CD14-positive monocyte (primary cell): ENCODE measurements around the gene DMPK. TPM values are rescaled to one million over a fixed set of nuclear protein-coding genes. Genes with fewer than 3 reads are reported as not detected.
"Not testable (repeated sequence)": the region's sequence is repeated elsewhere in the genome, so short reads cannot be mapped to it uniquely, and the experiment has no call there.

Experiments
- DNase-seq, 3 donors: peaks; one replicate each; pipeline ENCODE4 v3.0.0-alpha.2; 2011 to 2022
- H2AFZ ChIP-seq: 2 replicates; pipeline ENCODE4 v1.6.0; 2012; ENCODE audit warnings: mild to moderate bottlenecking, low read depth, low read length, inconsistent platforms; ENCODE audit not compliant: insufficient read depth, poor library complexity, severe bottlenecking
- H3K27ac ChIP-seq, 2 donors: 1 replicate in 1 of 2; 2 replicates in 1 of 2; pipeline ENCODE4 v1.5.1; 2012 to 2013; ENCODE audit warnings: low read length in 2 of 2, control low read depth in 1 of 2, inconsistent platforms in 1 of 2, low read depth in 1 of 2, mild to moderate bottlenecking in 1 of 2
- H3K27me3 ChIP-seq, 2 donors: one replicate each; pipeline versions ENCODE4 v1.6.0 to v1.6.1; 2011 to 2013; ENCODE audit warnings: low read length in 2 of 2; ENCODE audit not compliant: control insufficient read depth in 2 of 2, insufficient read depth in 2 of 2
- H3K36me3 ChIP-seq, 2 donors: replicated peaks in 1 of 2; 1 replicate in 1 of 2; 2 replicates in 1 of 2; pipeline versions ENCODE4 v1.5.1 to v1.6.1; 2012 to 2013; ENCODE audit warnings: low read length in 2 of 2, control low read depth in 1 of 2, inconsistent platforms in 1 of 2, mild to moderate bottlenecking in 1 of 2; ENCODE audit not compliant: insufficient read depth in 2 of 2, control insufficient read depth in 1 of 2
- H3K4me1 ChIP-seq, 2 donors: 1 replicate in 1 of 2; 2 replicates in 1 of 2; pipeline versions ENCODE4 v1.5.1 to v1.6.1; 2012 to 2013; ENCODE audit warnings: low read length in 2 of 2, control low read depth in 1 of 2, inconsistent platforms in 1 of 2, mild to moderate bottlenecking in 1 of 2, moderate library complexity in 1 of 2; ENCODE audit not compliant: insufficient read depth in 2 of 2, control insufficient read depth in 1 of 2
- H3K4me2 ChIP-seq: replicated peaks from 2 replicates; pipeline ENCODE3; 2012; ENCODE audit warnings: low read length, moderate library complexity, mild to moderate bottlenecking; ENCODE audit not compliant: poor library complexity, severe bottlenecking; ENCODE audit errors: extremely low read depth
- H3K4me3 ChIP-seq, 3 experiments: fragments of 200-600 bp in 1 of 3; sonication (generic) in 1 of 3; replicated peaks in 1 of 3; 1 replicate in 2 of 3; 2 replicates in 1 of 3; pipeline ENCODE4 v1.5.1; 2011 to 2013; ENCODE audit warnings: low read length in 3 of 3, mild to moderate bottlenecking in 3 of 3, control low read depth in 2 of 3, low read depth in 2 of 3, inconsistent platforms in 1 of 3, moderate library complexity in 1 of 3
- H3K79me2 ChIP-seq: 2 replicates; pipeline ENCODE4 v1.6.0; 2012; ENCODE audit warnings: mild to moderate bottlenecking, control low read depth, inconsistent platforms, low read length, moderate library complexity; ENCODE audit not compliant: insufficient read depth
- H3K9ac ChIP-seq: 2 replicates; pipeline ENCODE4 v1.6.0; 2017; ENCODE audit warnings: low read length, mild to moderate bottlenecking; ENCODE audit not compliant: insufficient read depth, poor library complexity, severe bottlenecking
- H3K9me3 ChIP-seq, 2 donors: replicated peaks in 1 of 2; 1 replicate in 1 of 2; 2 replicates in 1 of 2; pipeline versions ENCODE4 v1.5.1 to v1.6.1; 2012 to 2013; ENCODE audit warnings: low read length in 2 of 2, control low read depth in 1 of 2; ENCODE audit not compliant: control insufficient read depth in 1 of 2, insufficient read depth in 1 of 2
- H4K20me1 ChIP-seq: 2 replicates; pipeline ENCODE4 v1.6.0; 2012; ENCODE audit warnings: mild to moderate bottlenecking, low read length, control low read depth, moderate library complexity; ENCODE audit not compliant: insufficient read depth
- H3K27ac Mint-ChIP-seq, 7 donors: one replicate each; pipeline ENCODE4 v1.8.0; 2020; ENCODE audit warnings: mild to moderate bottlenecking in 7 of 7, mixed read lengths in 7 of 7, moderate library complexity in 6 of 7, inconsistent platforms in 2 of 7
- H3K27me3 Mint-ChIP-seq, 3 donors: one replicate each; pipeline ENCODE4 v1.8.0; 2021 to 2022; ENCODE audit warnings: low read depth in 3 of 3, mild to moderate bottlenecking in 3 of 3, mixed read lengths in 3 of 3, moderate library complexity in 3 of 3, inconsistent platforms in 1 of 3
- H3K36me3 Mint-ChIP-seq, 2 donors: one replicate each; pipeline ENCODE4 v1.8.0; 2020; ENCODE audit warnings: mixed read lengths in 2 of 2, inconsistent platforms in 1 of 2, mild to moderate bottlenecking in 1 of 2
- H3K4me1 Mint-ChIP-seq: one replicate; pipeline ENCODE4 v1.8.0; 2020; ENCODE audit warnings: mild to moderate bottlenecking, mixed read lengths
- H3K4me3 Mint-ChIP-seq, 2 donors: one replicate each; pipeline ENCODE4 v1.8.0; 2020; ENCODE audit warnings: mild to moderate bottlenecking in 2 of 2, mixed read lengths in 2 of 2, moderate library complexity in 1 of 2
- H3K9me3 Mint-ChIP-seq, 7 donors: one replicate each; pipeline ENCODE4 v1.8.0; 2020 to 2022; ENCODE audit warnings: mixed read lengths in 7 of 7, mild to moderate bottlenecking in 6 of 7, moderate library complexity in 6 of 7, inconsistent platforms in 2 of 7
- CTCF ChIP-seq: fragments of 200-600 bp; IDR thresholded peaks from one replicate; pipeline ENCODE4 v1.8.0; 2022; ENCODE audit warnings: antibody characterized with exemption, mild to moderate bottlenecking
- WGBS: methylation state at CpG from one replicate; pipeline ENCODE4 v1.1.5; 2013; ENCODE audit warnings: missing lambda C conversion rate; ENCODE audit not compliant: insufficient coverage; 5-methylcytosine and 5-hydroxymethylcytosine counted together
- intact Hi-C, 2 donors: fragments of 100-400 bp; cut with micrococcal nuclease; formaldehyde crosslinking; loops; one replicate each; pipeline versions ENCODE4 v1.15.0 to v1.15.1; 2023
- polyA plus RNA-seq, 3 donors: library from polyadenylated mRNA; depleted of rRNA in 1 of 3; unstranded in 2 of 3; stranded (reverse) in 1 of 3; fragments of 300-500 nt in 2 of 3; fragments of >200 nt in 1 of 3; fragmentation: Illumina TruSeq in 2 of 3; gene quantifications; 1 replicate in 2 of 3; 2 replicates in 1 of 3; pipeline ENCODE4 v1.2.3, GENCODE V29; 2012 to 2021

Gene DMPK
- polyA plus RNA-seq, 3 donors: 0.17 to 3.8 TPM; not detected in 1

- TF ChIP-seq CTCF: no peak
- no peaks in the 10 kb centered on the region for H3K4me1 Mint-ChIP-seq
- Histone ChIP-seq H3K79me2 (no peaks in the 10 kb centered on the region), H3K4me2 (no peak overlapping the region), H3K9me3 (no peaks in the 10 kb centered on the region), H3K27ac (no peak overlapping the region), H3K9ac (no peak overlapping the region), H4K20me1 (no peaks in the 10 kb centered on the region), H3K36me3 (no peaks in the 10 kb centered on the region), H3K4me3 (no peak overlapping the region), H3K27me3 (peaks cover 0 to 3% of the 10 kb centered on the region in 2 donors), H3K4me1 (no peaks in the 10 kb centered on the region), H2AFZ (no peak overlapping the region)
- intact Hi-C loops: no loop called here
- H3K27ac Mint-ChIP-seq: no peak overlapping the region
- peaks cover 27 to 43% (median 39%) of the 10 kb centered on the region in 3 donors for H3K27me3 Mint-ChIP-seq
- peaks cover 0 to 8% (median 0%) of the 10 kb centered on the region in 7 donors for H3K9me3 Mint-ChIP-seq
- DNase-seq: no peak
- H3K4me3 Mint-ChIP-seq: no peak overlapping the region
- WGBS: 77% methylated on average over 5 of the region's 6 CpGs
- no peaks in the 10 kb centered on the region for H3K36me3 Mint-ChIP-seq
These were observed 28.7 kb downstream of the DMPK start for GRCh38 chr19:45753548-45753947.

GRCh38 chr19:45752639-45753038 lies 29.7 kb downstream of the DMPK start:
- H3K4me1 ChIP-seq: no peaks in the 10 kb centered on the region
- Mint-ChIP-seq H3K27me3 (peaks cover 25 to 42% (median 34%) of the 10 kb centered on the region in 3 donors), H3K9me3 (peaks cover 0 to 8% (median 0%) of the 10 kb centered on the region in 7 donors), H3K4me1 (no peaks in the 10 kb centered on the region), H3K27ac (no peak overlapping the region), H3K4me3 (no peak overlapping the region), H3K36me3 (no peaks in the 10 kb centered on the region)
- H3K9ac ChIP-seq: no peak overlapping the region
- no peak overlapping the region for H2AFZ ChIP-seq
- H4K20me1 ChIP-seq: no peaks in the 10 kb centered on the region
- intact Hi-C loops: no loop called here
- H3K36me3 ChIP-seq: no peaks in the 10 kb centered on the region
- H3K27me3 ChIP-seq: peaks cover 0 to 2% of the 10 kb centered on the region in 2 donors
- H3K4me3 ChIP-seq: no peak overlapping the region
- H3K4me2 ChIP-seq: no peak overlapping the region
- H3K79me2 ChIP-seq: no peaks in the 10 kb centered on the region
- 95% methylated on average over 8 of the region's 12 CpGs for WGBS
- DNase-seq: no peak
- H3K9me3 ChIP-seq: no peaks in the 10 kb centered on the region
- no peak for TF ChIP-seq CTCF
- H3K27ac ChIP-seq: no peak overlapping the region

GRCh38 chr19:45751483-45751882 lies 30.8 kb downstream of the DMPK start:
- H3K4me3 ChIP-seq, H2AFZ ChIP-seq, H3K27ac Mint-ChIP-seq, H3K9me3 Mint-ChIP-seq, DNase-seq, H3K79me2 ChIP-seq, H3K4me1 ChIP-seq, H3K9ac ChIP-seq, H4K20me1 ChIP-seq, H3K36me3 Mint-ChIP-seq, H3K27me3 ChIP-seq, H3K4me2 ChIP-seq, H3K36me3 ChIP-seq, H3K27ac ChIP-seq, H3K9me3 ChIP-seq, intact Hi-C loops, H3K4me1 Mint-ChIP-seq, H3K4me3 Mint-ChIP-seq: not testable (repeated sequence)
- whole genome bisulfite sequencing: no CpG with 5 or more reads among the region's 10 CpGs
- peaks cover 29 to 44% (median 40%) of the 10 kb centered on the region in 3 donors for H3K27me3 Mint-ChIP-seq
